SK-N-MC (cell line): Measurements from ENCODE around the gene MTREX.

Experiments used
- EZH2 ChIP-seq: fragments of 200-600 bp; sonication (generic); IDR thresholded peaks from one replicate; pipeline ENCODE4 v1.6.1; 2017; ENCODE audit warnings: antibody characterized with exemption
- POLR2AphosphoS5 ChIP-seq: IDR thresholded peaks from 2 replicates; pipeline ENCODE4 v1.6.1; 2012; ENCODE audit warnings: mild to moderate bottlenecking, low read depth, low read length, borderline replicate concordance

GRCh38 chr5:55343609-55344008 is 35.8 kb downstream of the MTREX start:
- TF ChIP-seq EZH2 (no peak), POLR2AphosphoS5 (no peak)
